GM12878 (cell line): Measurements from ENCODE around the gene ARID3B. TPM values are rescaled to one million over a fixed set of nuclear protein-coding genes. Genes with fewer than 3 reads are reported as not detected.

Experiments
- ATF7 ChIP-seq: fragments of 450-650 bp; IDR thresholded peaks from 2 replicates; pipeline ENCODE4 v1.6.1; 2016; ENCODE audit warnings: low read depth, mild to moderate bottlenecking
- CBFB ChIP-seq: IDR thresholded peaks from 2 replicates; pipeline ENCODE4 v1.6.1; 2016; ENCODE audit warnings: antibody characterized with exemption, low read depth
- CBX5 ChIP-seq: sonication (generic); IDR thresholded peaks from 2 replicates; pipeline ENCODE4 v1.6.1; 2016; ENCODE audit warnings: low read depth, moderate library complexity, mild to moderate bottlenecking, inconsistent platforms
- CEBPZ ChIP-seq: fragments of 150-350 bp; IDR thresholded peaks from 2 replicates; pipeline ENCODE4 v1.6.1; 2016; ENCODE audit warnings: low read depth, low read length
- CREB1 ChIP-seq: IDR thresholded peaks from 2 replicates; pipeline ENCODE4 v1.6.1; 2012; ENCODE audit warnings: low read depth, mild to moderate bottlenecking, inconsistent platforms
- DPF2 ChIP-seq: fragments of 450-650 bp; IDR thresholded peaks from 2 replicates; pipeline ENCODE4 v1.6.1; 2017; ENCODE audit warnings: mild to moderate bottlenecking
- ESRRA ChIP-seq: IDR thresholded peaks from 2 replicates; pipeline ENCODE4 v1.6.1; 2012; ENCODE audit warnings: mild to moderate bottlenecking, low read length, improper control_type of control experiment
- FOXM1 ChIP-seq: IDR thresholded peaks from 2 replicates; pipeline ENCODE4 v1.6.1; 2012; ENCODE audit warnings: low read depth, mild to moderate bottlenecking, inconsistent platforms, low read length, moderate library complexity
- GABPA ChIP-seq: IDR thresholded peaks from 2 replicates; pipeline ENCODE4 v1.6.1; 2014; ENCODE audit warnings: antibody characterized with exemption, low read depth, mild to moderate bottlenecking, inconsistent platforms
- HDGF ChIP-seq: fragments of 450-650 bp; IDR thresholded peaks from 2 replicates; pipeline ENCODE4 v1.6.1; 2016; ENCODE audit warnings: antibody characterized with exemption
- IRF4 ChIP-seq: IDR thresholded peaks from 2 replicates; pipeline ENCODE4 v1.6.1; 2011; ENCODE audit warnings: low read depth, low read length
- MEF2B ChIP-seq: fragments of 450-650 bp; IDR thresholded peaks from 2 replicates; pipeline ENCODE4 v1.6.1; 2018; ENCODE audit warnings: mild to moderate bottlenecking, moderate library complexity; ENCODE audit not compliant: partially characterized antibody, poor library complexity, severe bottlenecking
- MTA2 ChIP-seq: fragments of 450-650 bp; IDR thresholded peaks from 2 replicates; pipeline ENCODE4 v1.6.1; 2016; ENCODE audit warnings: low read depth, mild to moderate bottlenecking, moderate library complexity
- MXI1 ChIP-seq: fragments of 150-350 bp; IDR thresholded peaks from 2 replicates; pipeline ENCODE4 v1.6.1; 2011; ENCODE audit warnings: low read depth, mild to moderate bottlenecking, inconsistent platforms, low read length, improper control_type of control experiment
- MYB ChIP-seq: fragments of 150-350 bp; IDR thresholded peaks from 2 replicates; pipeline ENCODE4 v1.6.1; 2014; ENCODE audit warnings: mild to moderate bottlenecking, low read depth, low read length, borderline replicate concordance
- NFIC ChIP-seq: IDR thresholded peaks from 2 replicates; pipeline ENCODE4 v1.6.1; 2012; ENCODE audit warnings: low read depth, mild to moderate bottlenecking, inconsistent platforms, low read length, moderate library complexity
- PML ChIP-seq: IDR thresholded peaks from 2 replicates; pipeline ENCODE4 v1.6.1; 2012; ENCODE audit warnings: low read length, inconsistent platforms
- POU2F2 ChIP-seq: IDR thresholded peaks from 3 replicates; pipeline ENCODE4 v1.6.1; 2011; ENCODE audit warnings: low read depth, mild to moderate bottlenecking, low read length, borderline replicate concordance
- RUNX3 ChIP-seq: IDR thresholded peaks from 2 replicates; pipeline ENCODE4 v1.6.1; 2012; ENCODE audit warnings: low read length, inconsistent platforms
- SRF ChIP-seq, 2 experiments: IDR thresholded peaks; 2 replicates each; pipeline ENCODE4 v1.6.1; 2011; ENCODE audit warnings: low read depth in 2 of 2, low read length in 2 of 2, mild to moderate bottlenecking in 1 of 2, moderate library complexity in 1 of 2
- TAF1 ChIP-seq: IDR thresholded peaks from 2 replicates; pipeline ENCODE4 v1.6.1; 2011; ENCODE audit warnings: mild to moderate bottlenecking, low read depth, low read length, borderline replicate concordance
- ZBED1 ChIP-seq: IDR thresholded peaks from 2 replicates; pipeline ENCODE4 v1.6.1; 2016; ENCODE audit warnings: borderline replicate concordance
- ZNF622 ChIP-seq: fragments of 450-650 bp; IDR thresholded peaks from 2 replicates; pipeline ENCODE4 v1.6.1; 2017; ENCODE audit warnings: mild to moderate bottlenecking, inconsistent platforms
- ZNF687 ChIP-seq: fragments of 450-650 bp; IDR thresholded peaks from 2 replicates; pipeline ENCODE4 v1.6.1; 2017; ENCODE audit warnings: mild to moderate bottlenecking, moderate library complexity
- polyA plus RNA-seq, 11 experiments: library from polyadenylated mRNA; depleted of rRNA in 4 of 11; unstranded in 6 of 11; stranded (reverse) in 5 of 11; fragments of >200 nt; fragmentation: Nextera tagmentation in 4 of 11; fragmentation: Illumina TruSeq in 1 of 11; extraction: Ambion mirVana in 4 of 11; extraction: Trizol in 1 of 11; gene quantifications; 1 replicate in 1 of 11; 2 replicates in 10 of 11; pipeline versions ENCODE4 v1.2.1 to v1.2.3, GENCODE V29; 2011 to 2016; ENCODE audit warnings: inconsistent platforms in 2 of 11, missing spikeins in 2 of 11, low read depth in 1 of 11
- total RNA-seq, 4 experiments: library from RNA; depleted of rRNA in 3 of 4; stranded (reverse); fragments of >200 nt in 3 of 4; fragmentation: Illumina TruSeq in 1 of 4; extraction: Trizol in 1 of 4; gene quantifications; 2 replicates each; pipeline versions ENCODE4 v1.2.1 to v1.2.3, GENCODE V29; 2013 to 2021
- TF ChIP-seq, protein P1 (sequence below): IDR thresholded peaks from 2 replicates; pipeline ENCODE4 v1.6.1; 2012; ENCODE audit warnings: low read depth, low read length, improper control_type of control experiment

ARID3B gene
- total and polyA plus RNA-seq, 10 of the 15 experiments (the other 5 are each of a cell fraction or from before 2014, with no cell fraction given), result 1.1 to 33.4 (median 24.0) TPM

DNA sequence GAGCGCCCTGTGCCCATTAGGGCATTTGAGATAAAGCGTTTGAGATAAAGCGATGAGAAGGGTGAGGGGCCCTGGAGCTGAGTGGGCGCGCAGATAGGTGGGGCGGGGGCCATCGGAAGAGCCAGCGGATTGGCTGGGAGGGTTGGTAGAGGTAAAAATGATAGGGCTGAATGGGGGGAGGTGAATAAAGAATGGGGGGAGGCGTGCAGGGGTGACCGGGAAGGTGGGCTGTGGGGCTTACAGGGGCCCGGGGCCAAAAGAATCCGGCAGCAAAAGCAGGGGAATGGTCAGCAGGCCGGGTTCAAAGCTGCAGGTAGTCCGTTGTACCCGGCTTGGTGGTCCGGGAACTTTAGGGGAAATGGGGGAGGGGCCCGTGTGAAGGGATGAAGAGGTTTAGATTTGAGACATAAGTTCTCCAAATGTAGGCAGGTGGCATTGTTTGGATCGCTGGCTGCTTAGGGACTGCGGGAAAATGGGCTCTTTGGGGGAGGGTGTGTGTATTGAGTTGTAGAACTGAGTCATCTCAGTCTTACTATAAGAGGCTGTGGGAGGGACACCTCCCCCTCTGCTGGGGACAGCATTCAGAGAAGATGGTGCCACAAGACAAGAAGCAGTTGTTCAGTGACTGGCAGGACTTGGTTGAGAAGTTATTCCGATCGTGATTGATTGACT is 610 bp downstream of the ARID3B start (continued):
- no peak for TF ChIP-seq CEBPZ
- TF ChIP-seq NFIC, result peak; percentile 74
- TF ChIP-seq PML, result no peak
- 0 out of 2 replicates have a peak, but pooled peaks have one; percentile 23 for TF ChIP-seq HDGF
- peak; percentile 72 for TF ChIP-seq MEF2B
- peak; percentile 42; the same call in 1 of the 2 replicates for TF ChIP-seq GABPA
- peak; percentile 55; the same call in 1 of the 2 replicates for TF ChIP-seq FOXM1
- 0 out of 2 replicates have a peak, but pooled peaks have one; percentile 45 for TF ChIP-seq CREB1
- TF ChIP-seq, protein P1, sequence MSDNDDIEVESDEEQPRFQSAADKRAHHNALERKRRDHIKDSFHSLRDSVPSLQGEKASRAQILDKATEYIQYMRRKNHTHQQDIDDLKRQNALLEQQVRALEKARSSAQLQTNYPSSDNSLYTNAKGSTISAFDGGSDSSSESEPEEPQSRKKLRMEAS, result peak; percentile 53; the same call in 1 of the 2 replicates
- TF ChIP-seq IRF4, result peak; percentile 96
- TF ChIP-seq SRF (IDR thresholded peaks at IDR 0.05; ENCODE audit: low read depth in 2 of 2, low read length in 2 of 2), result peak in 1 of 2 experiments; percentile 21; a peak in 1 of 4 replicates
- TF ChIP-seq MTA2, result peak; percentile 47; the same call in 1 of the 2 replicates
- peak; percentile 89 for TF ChIP-seq RUNX3
- 0 out of 2 replicates have a peak, but pooled peaks have one; percentile 29 for TF ChIP-seq CBFB
- peak; percentile 68; the same call in 1 of the 2 replicates for TF ChIP-seq ATF7
- TF ChIP-seq ZBED1, result peak; percentile 72; the same call in 1 of the 2 replicates
- TF ChIP-seq MXI1, result no peak
- peak; percentile 65; the same call in 2 of the 3 replicates for TF ChIP-seq POU2F2
- 0 out of 2 replicates have a peak, but pooled peaks have one; percentile 17 for TF ChIP-seq ESRRA
- no peak for TF ChIP-seq CBX5
- TF ChIP-seq TAF1, result peak; percentile 83
- TF ChIP-seq ZNF622, result no peak
- TF ChIP-seq ZNF687, result 0 out of 2 replicates have a peak, but pooled peaks have one; percentile 18
- no peak for TF ChIP-seq MYB
- 0 out of 2 replicates have a peak, but pooled peaks have one; percentile 48 for TF ChIP-seq DPF2
